ENCODE data around the gene CADPS.

GRCh38 chr3:62451211-62451887 lies 423.9 kb downstream of the CADPS start:
- TF ChIP-seq CTCF (conservative IDR thresholded peaks at IDR 0.05 in 1 of 2, IDR thresholded peaks at IDR 0.05 in 1 of 2; ENCODE audit: extremely low read depth in 1 of 2, insufficient read depth in 1 of 2, low read depth in 1 of 2, low read length in 2 of 2) (no peak), EZH2 (IDR thresholded peaks at IDR 0.05; ENCODE audit: borderline replicate concordance, low read length) (no peak)

Data from mammary epithelial cell (primary cell).